Epithelial cell of esophagus (primary cell): ENCODE results near the gene GLG1.

Experiments
- DNase-seq: peaks from one replicate; pipeline ENCODE4 v3.0.0; 2010; ENCODE audit warnings: low read depth
- H3K4me3 ChIP-seq: 2 replicates; pipeline ENCODE4 v1.5.1; 2011; ENCODE audit warnings: mild to moderate bottlenecking, low read length, control low read depth
- TF ChIP-seq, protein P1 (sequence below): IDR thresholded peaks from 2 replicates; pipeline ENCODE4 v1.5.1; 2011; ENCODE audit warnings: low read depth, mild to moderate bottlenecking, low read length, control low read depth, inconsistent platforms; ENCODE audit not compliant: insufficient read depth; ENCODE audit errors: missing control alignments

The GLG1 gene

DNA sequence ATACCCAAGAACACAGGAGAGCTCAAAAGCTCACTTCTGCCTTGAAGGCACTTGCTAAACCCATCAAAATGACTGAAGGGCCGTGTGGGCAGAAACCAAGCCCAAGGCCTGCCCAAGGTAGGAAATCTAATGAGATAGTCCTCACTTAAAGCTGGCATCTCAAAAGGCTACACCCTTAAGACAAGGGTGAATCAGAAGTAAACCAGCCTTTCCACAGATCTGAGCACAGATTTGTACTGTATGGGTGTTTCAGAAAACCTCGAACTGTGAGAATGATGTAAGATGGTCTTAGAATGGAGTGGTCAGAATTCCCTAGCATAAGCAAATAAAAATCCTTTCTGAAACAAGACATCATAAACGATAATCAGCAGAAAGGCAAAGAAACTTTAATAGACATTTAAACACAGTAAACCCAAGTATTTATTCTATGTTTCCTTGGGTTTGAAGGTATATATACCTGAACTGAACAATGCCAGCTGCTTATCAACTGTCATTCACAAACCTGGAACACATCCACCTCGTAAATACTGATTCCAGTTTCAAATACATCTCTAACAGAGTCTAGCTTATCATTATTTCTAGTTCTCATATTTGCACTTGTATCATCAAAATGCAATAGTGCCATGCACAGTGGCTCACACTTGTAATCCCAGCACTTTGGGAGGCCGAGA lies 37.8 kb downstream of the GLG1 start:
- H3K4me3 ChIP-seq: no peak overlapping the region
- TF ChIP-seq, protein P1, sequence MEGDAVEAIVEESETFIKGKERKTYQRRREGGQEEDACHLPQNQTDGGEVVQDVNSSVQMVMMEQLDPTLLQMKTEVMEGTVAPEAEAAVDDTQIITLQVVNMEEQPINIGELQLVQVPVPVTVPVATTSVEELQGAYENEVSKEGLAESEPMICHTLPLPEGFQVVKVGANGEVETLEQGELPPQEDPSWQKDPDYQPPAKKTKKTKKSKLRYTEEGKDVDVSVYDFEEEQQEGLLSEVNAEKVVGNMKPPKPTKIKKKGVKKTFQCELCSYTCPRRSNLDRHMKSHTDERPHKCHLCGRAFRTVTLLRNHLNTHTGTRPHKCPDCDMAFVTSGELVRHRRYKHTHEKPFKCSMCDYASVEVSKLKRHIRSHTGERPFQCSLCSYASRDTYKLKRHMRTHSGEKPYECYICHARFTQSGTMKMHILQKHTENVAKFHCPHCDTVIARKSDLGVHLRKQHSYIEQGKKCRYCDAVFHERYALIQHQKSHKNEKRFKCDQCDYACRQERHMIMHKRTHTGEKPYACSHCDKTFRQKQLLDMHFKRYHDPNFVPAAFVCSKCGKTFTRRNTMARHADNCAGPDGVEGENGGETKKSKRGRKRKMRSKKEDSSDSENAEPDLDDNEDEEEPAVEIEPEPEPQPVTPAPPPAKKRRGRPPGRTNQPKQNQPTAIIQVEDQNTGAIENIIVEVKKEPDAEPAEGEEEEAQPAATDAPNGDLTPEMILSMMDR: no peak
- peak; percentile 63 for DNase-seq

DNA sequence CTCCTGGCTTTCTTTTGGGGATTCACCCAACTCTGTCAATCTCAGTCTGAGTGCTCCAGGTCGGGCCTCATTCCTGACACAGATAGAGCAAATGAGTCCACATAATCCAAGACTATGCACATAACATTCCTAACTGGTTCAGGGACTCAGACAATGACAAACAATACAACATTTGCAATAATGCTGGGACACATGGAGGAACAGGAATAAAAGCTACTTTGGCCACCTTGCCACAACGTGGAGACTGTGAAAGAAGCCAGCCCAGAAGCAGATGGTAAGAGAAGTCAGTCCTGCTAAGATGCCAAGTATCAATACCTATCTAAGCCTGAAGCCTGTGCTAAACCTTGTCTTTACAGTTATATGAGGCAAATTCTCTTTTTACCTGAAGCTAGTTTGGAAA lies 39.0 kb downstream of the GLG1 start:
- no peak overlapping the region for H3K4me3 ChIP-seq
- TF ChIP-seq, protein P1: no peak
- no peak for DNase-seq

GRCh38 chr16:74565378-74565777 lies 41.5 kb downstream of the GLG1 start:
- TF ChIP-seq, protein P1: no peak
- DNase-seq: no peak
- no peak overlapping the region for H3K4me3 ChIP-seq

DNA sequence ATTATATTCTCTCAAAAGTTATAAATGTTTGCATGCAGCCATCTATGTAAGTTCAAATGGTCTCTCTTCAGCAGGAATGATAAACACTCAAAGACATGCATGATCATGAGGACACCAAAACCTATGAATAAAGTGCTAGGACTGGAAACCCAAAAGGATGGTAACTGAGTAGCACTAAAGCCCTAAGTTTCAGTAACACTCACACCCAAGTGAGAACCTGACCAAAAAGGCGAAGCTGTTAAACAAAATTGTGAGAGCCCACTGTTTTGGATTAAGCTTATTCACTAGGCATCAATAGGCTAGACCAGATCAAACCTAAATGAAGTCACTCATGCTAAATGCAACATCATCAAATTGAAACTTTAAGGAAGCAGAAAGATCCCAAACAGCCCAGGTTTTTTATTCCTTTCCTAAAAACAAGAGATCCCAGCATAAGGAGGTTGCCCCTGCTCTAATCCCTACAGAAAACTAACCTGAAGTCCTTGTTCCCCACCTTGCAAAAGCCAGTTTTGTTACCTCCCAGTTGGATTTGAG lies 42.4 kb downstream of the GLG1 start:
- TF ChIP-seq, protein P1: no peak
- H3K4me3 ChIP-seq: no peak overlapping the region
- DNase-seq: no peak

GRCh38 chr16:74563828-74564263 lies 43.1 kb downstream of the GLG1 start:
- H3K4me3 ChIP-seq: no peak overlapping the region
- peak; percentile 80 for DNase-seq
- TF ChIP-seq, protein P1: no peak

DNA sequence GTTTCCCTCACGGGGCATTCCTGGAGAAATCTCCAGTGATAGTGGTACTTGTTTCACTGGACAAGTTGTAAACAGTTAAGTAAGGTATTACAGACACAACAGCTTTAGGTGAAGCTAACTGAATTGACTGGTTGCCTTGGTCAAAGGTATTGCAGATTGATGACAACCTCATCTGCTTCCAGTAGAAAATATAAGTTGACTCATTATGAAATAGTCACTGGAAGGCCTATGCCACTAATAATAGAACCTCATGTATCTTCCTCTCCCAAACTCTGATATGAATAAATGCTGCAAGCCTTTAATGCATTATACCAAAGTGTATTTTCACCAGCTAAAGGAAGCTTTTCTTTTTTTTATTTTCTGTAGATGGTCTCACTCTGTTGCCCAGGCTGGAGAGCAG lies 44.8 kb downstream of the GLG1 start:
- no peak overlapping the region for H3K4me3 ChIP-seq
- no peak for DNase-seq
- TF ChIP-seq, protein P1: no peak

GRCh38 chr16:74561626-74562025 lies 45.3 kb downstream of the GLG1 start:
- no peak overlapping the region for H3K4me3 ChIP-seq
- no peak for DNase-seq
- TF ChIP-seq, protein P1: no peak
